GM23248 (cell line): ENCODE measurements around the gene MID1. TPM values are rescaled to one million over a fixed set of nuclear protein-coding genes. Genes with fewer than 3 reads are reported as not detected.

Source experiments
- DNase-seq: peaks from one replicate; pipeline ENCODE4 v3.0.0-alpha.2; 2015
- H2AFZ ChIP-seq: fragments of 200-600 bp; sonication (generic); 2 replicates; pipeline ENCODE4 v1.6.1; 2016; ENCODE audit warnings: antibody characterized with exemption
- H3F3A ChIP-seq: fragments of 200-600 bp; sonication (generic); 2 replicates; pipeline ENCODE4 v1.6.1; 2016; ENCODE audit warnings: mild to moderate bottlenecking, antibody characterized with exemption, mixed run types; ENCODE audit not compliant: insufficient read depth
- H3K27ac ChIP-seq: fragments of 200-600 bp; sonication (generic); 2 replicates; pipeline ENCODE4 v1.5.1; 2016; ENCODE audit warnings: mild to moderate bottlenecking
- H3K27me3 ChIP-seq: fragments of 200-600 bp; sonication (generic); replicated peaks from 2 replicates; pipeline ENCODE4 v1.6.1; 2016; ENCODE audit warnings: mild to moderate bottlenecking; ENCODE audit not compliant: insufficient read depth
- H3K36me3 ChIP-seq: fragments of 200-600 bp; sonication (generic); 2 replicates; pipeline ENCODE4 v1.6.1; 2016; ENCODE audit warnings: low read depth, mild to moderate bottlenecking
- H3K4me1 ChIP-seq: fragments of 200-600 bp; sonication (generic); 2 replicates; pipeline ENCODE4 v1.6.1; 2016; ENCODE audit warnings: mild to moderate bottlenecking; ENCODE audit not compliant: insufficient read depth
- H3K4me2 ChIP-seq: fragments of 200-600 bp; sonication (generic); one replicate; pipeline ENCODE4 v1.6.1; 2016; ENCODE audit warnings: mild to moderate bottlenecking; ENCODE audit not compliant: unreplicated experiment
- H3K4me3 ChIP-seq: fragments of 200-600 bp; sonication (generic); 2 replicates; pipeline ENCODE4 v1.5.1; 2016; ENCODE audit warnings: mild to moderate bottlenecking
- H3K79me2 ChIP-seq: fragments of 200-600 bp; sonication (generic); 2 replicates; pipeline ENCODE4 v1.6.1; 2016; ENCODE audit warnings: mild to moderate bottlenecking; ENCODE audit not compliant: insufficient read depth
- H3K9ac ChIP-seq: fragments of 200-600 bp; sonication (generic); 2 replicates; pipeline ENCODE4 v1.6.1; 2016; ENCODE audit warnings: mild to moderate bottlenecking
- H3K9me2 ChIP-seq: fragments of 200-600 bp; sonication (generic); 2 replicates; pipeline ENCODE4 v1.6.1; 2016; ENCODE audit warnings: mixed run types, mild to moderate bottlenecking, moderate library complexity; ENCODE audit not compliant: insufficient read depth
- H3K9me3 ChIP-seq: fragments of 200-600 bp; sonication (generic); one replicate; pipeline ENCODE4 v1.6.1; 2017; ENCODE audit warnings: low read depth
- H4K20me1 ChIP-seq: fragments of 200-600 bp; sonication (generic); 2 replicates; pipeline ENCODE4 v1.6.0; 2016; ENCODE audit not compliant: insufficient read depth
- EZH2 ChIP-seq: fragments of 200-600 bp; sonication (generic); IDR thresholded peaks from 2 replicates; pipeline ENCODE4 v1.6.1; 2018; ENCODE audit warnings: antibody characterized with exemption, mild to moderate bottlenecking; ENCODE audit not compliant: insufficient read depth, poor library complexity, severe bottlenecking
- EZH2phosphoT487 ChIP-seq: fragments of 200-600 bp; sonication (generic); IDR thresholded peaks from 2 replicates; pipeline ENCODE4 v1.6.1; 2018; ENCODE audit warnings: antibody characterized with exemption, moderate library complexity, mild to moderate bottlenecking, low read depth; ENCODE audit not compliant: insufficient read depth
- WGBS, 2 experiments: methylation state at CpG; one replicate each; pipeline ENCODE4 v1.1.6; 2015 to 2017; ENCODE audit warnings: low lambda C conversion rate in 2 of 2, low coverage in 1 of 2; ENCODE audit errors: missing lambda C conversion rate in 2 of 2; 5-methylcytosine and 5-hydroxymethylcytosine counted together
- in situ Hi-C: fragments of 300-500 bp; cut with MboI; formaldehyde crosslinking; loops from 2 replicates; pipeline ENCODE4 v1.15.0; 2020
- polyA plus RNA-seq: library from polyadenylated mRNA; unstranded; fragments of >200 nt; fragmentation: Nextera tagmentation; extraction: Ambion mirVana; gene quantifications from 2 replicates; pipeline ENCODE4 v1.2.1, GENCODE V29; 2016
- total RNA-seq: library from RNA; depleted of rRNA; stranded (reverse); fragments of >200 nt; shearing (Covaris generic); gene quantifications from 2 replicates; pipeline ENCODE4 v1.2.3, GENCODE V29; 2014

The MID1 gene
- total and polyA plus RNA-seq, 2 experiments from 2014 or later: 5.6 to 5.9 TPM

DNA sequence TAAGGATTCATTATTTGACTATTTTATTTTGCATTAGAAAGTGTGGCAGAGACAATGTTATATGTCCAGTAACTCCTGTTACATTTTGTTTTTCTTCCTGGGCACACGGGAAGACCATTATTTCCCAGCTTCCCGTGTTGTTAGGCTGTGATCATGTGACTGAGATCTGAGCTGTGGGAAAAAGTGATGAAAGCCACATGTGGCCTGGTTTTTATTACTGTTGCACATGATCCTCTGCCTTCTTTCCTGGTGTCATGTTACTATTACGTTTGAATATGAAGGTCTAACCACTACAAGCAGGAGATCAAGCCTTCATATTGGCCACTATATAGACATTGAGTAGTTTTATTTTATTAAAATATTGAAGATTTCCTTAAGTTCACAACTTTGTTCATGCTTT is 28.2 kb upstream of the MID1 start:
- Histone ChIP-seq H3K4me1 (peaks cover 5% of the 10 kb centered on the region; the same call in 1 of the 2 replicates), H3K9me3 (no peaks in the 10 kb centered on the region), H3K9ac (no peak overlapping the region), H2AFZ (peak overlapping the region; percentile 48; the same call in 1 of the 2 replicates), H3K27me3 (no peaks in the 10 kb centered on the region), H3K4me2 (no peak overlapping the region), H3K4me3 (no peak overlapping the region), H4K20me1 (no peaks in the 10 kb centered on the region), H3K27ac (peak overlapping the region; percentile 51), H3F3A (no peaks in the 10 kb centered on the region), H3K36me3 (no peaks in the 10 kb centered on the region), H3K9me2 (no peaks in the 10 kb centered on the region), H3K79me2 (no peaks in the 10 kb centered on the region)
- TF ChIP-seq EZH2phosphoT487: no peak
- TF ChIP-seq EZH2: no peak
- 3 to 5% methylated on average over 3 of the region's 3 CpGs for WGBS, 2 experiments
- in situ Hi-C loops: no loop called here
- DNase-seq: peak; percentile 69

DNA sequence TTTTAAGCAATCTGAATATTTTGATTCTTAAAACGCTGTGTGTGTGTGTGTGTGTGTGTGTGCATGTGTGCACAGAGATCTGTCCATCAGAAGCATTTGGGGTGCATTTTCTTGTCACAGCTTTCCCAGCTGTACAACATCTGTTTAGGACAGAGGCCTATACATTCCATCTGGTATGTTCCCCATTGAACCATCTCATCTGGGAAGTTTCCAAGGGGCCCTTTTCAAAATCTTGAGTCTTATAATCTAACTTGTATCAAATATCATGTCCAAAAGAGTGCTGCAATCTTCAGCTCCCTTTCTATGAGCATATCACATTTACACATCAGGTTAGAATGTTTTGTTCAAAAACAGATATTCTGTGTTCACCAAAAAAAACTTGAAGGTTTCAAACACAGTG is 16.5 kb upstream of the MID1 start:
- H3K9ac ChIP-seq: no peak overlapping the region
- 8% methylated on average over 1 of the region's 1 CpG; no CpG with 5 or more reads in 1 of the 2 experiments for WGBS, 2 experiments
- peaks cover 28% of the 10 kb centered on the region for H3K4me1 ChIP-seq
- H3K79me2 ChIP-seq: no peaks in the 10 kb centered on the region
- no peak overlapping the region for H3K4me3 ChIP-seq
- in situ Hi-C loops: no loop called here
- TF ChIP-seq EZH2phosphoT487 (no peak), EZH2 (no peak)
- no peaks in the 10 kb centered on the region for H3K27me3 ChIP-seq
- DNase-seq: no peak
- no peaks in the 10 kb centered on the region for H3K9me3 ChIP-seq
- no peaks in the 10 kb centered on the region for H3K36me3 ChIP-seq
- H3K4me2 ChIP-seq: no peak overlapping the region
- peaks cover 28% of the 10 kb centered on the region; the same call in 1 of the 2 replicates for H3F3A ChIP-seq
- H3K9me2 ChIP-seq: no peaks in the 10 kb centered on the region
- H4K20me1 ChIP-seq: no peaks in the 10 kb centered on the region
- H3K27ac ChIP-seq: no peak overlapping the region
- H2AFZ ChIP-seq: no peak overlapping the region

DNA sequence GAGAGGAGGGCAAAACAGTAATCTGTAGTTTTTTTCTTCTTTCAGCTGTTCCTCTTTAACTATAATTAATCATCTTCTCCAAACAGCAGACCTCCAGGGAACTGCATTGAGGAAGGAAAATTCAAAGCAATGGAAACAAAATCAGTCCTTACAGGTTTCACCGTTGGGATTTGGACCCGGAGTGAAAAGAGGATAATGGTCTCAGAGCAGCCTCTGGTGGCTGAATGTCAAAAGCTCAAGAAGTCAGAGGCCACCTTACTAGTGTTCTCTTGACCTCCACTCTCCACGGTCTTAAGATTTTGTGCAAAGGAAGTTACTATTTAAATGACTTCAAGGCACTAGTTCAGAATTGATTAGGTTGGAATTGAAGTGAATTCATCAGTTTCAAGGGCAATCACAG is 16.0 kb upstream of the MID1 start:
- TF ChIP-seq EZH2 (no peak), EZH2phosphoT487 (no peak)
- 4 to 8% methylated on average over 3 of the region's 3 CpGs for WGBS, 2 experiments
- Histone ChIP-seq H3K27me3 (no peaks in the 10 kb centered on the region), H3F3A (peaks cover 28% of the 10 kb centered on the region; the same call in 1 of the 2 replicates), H3K36me3 (no peaks in the 10 kb centered on the region), H4K20me1 (no peaks in the 10 kb centered on the region), H3K27ac (peak overlapping the region; percentile 90), H2AFZ (peak overlapping the region; percentile 75), H3K79me2 (no peaks in the 10 kb centered on the region), H3K4me2 (peak overlapping the region; percentile 77), H3K9me3 (no peaks in the 10 kb centered on the region), H3K4me1 (peaks cover 28% of the 10 kb centered on the region), H3K4me3 (peak overlapping the region; percentile 48), H3K9me2 (no peaks in the 10 kb centered on the region), H3K9ac (peak overlapping the region; percentile 23; the same call in 1 of the 2 replicates)
- DNase-seq: peak; percentile 69
- in situ Hi-C loops: no loop called here

DNA sequence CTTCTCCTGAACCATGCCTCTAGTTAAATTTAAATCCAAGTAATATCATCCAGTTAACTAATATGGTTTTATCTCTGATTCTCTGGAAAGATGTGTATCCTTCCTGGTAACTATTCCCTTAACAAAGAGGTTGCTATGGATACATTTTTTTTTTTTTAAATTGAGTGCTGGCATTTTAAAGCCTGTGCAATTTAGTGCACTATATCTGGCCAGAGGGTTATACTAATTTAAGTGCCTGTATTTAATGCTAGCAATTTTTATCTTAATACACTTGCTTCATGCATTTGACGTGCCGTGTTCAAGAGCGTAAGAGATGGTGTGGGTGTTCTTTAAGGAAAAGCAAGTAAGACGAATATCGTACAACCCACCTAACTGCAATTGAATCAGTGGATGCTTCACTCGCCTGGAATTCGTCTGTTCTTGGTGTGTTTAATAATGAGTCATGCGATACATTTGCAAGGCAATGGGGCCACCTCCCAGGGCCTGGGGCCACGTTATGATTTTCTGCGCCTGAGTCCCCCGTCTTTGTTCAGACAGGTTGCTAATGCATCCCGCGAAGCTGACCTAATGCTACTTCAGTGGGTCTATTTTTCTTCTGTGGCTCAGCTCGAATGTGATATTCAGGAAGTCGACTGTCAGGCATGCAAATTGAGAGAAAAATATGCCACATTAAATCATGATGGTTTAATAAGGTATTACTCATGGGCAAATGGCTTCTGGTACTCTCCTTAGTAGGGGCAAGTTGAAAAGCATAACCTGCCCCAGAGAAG is 14.2 kb upstream of the MID1 start:
- Histone ChIP-seq H3K4me3 (peak overlapping the region; percentile 46), H3F3A (peaks cover 28% of the 10 kb centered on the region; the same call in 1 of the 2 replicates), H3K9ac (peak overlapping the region; percentile 68), H3K9me3 (no peaks in the 10 kb centered on the region), H3K4me1 (peaks cover 30% of the 10 kb centered on the region), H3K4me2 (peak overlapping the region; percentile 77), H2AFZ (no peak overlapping the region), H3K27ac (peak overlapping the region; percentile 90), H3K27me3 (no peaks in the 10 kb centered on the region), H3K36me3 (no peaks in the 10 kb centered on the region), H3K9me2 (no peaks in the 10 kb centered on the region), H4K20me1 (no peaks in the 10 kb centered on the region), H3K79me2 (no peaks in the 10 kb centered on the region)
- 0% methylated on average over 15 of the region's 15 CpGs for WGBS, 2 experiments
- DNase-seq: peak; percentile 90
- TF ChIP-seq EZH2phosphoT487 (no peak), EZH2 (no peak)
- in situ Hi-C loops: no loop called here
